Mesothelial cell of epicardium (in vitro differentiated cells): Measurements from ENCODE around the gene ARL4A. TPM values are rescaled to one million over a fixed set of nuclear protein-coding genes. Genes with fewer than 3 reads are reported as not detected.
"Not testable (repeated sequence)": the region's sequence is repeated elsewhere in the genome, so short reads cannot be mapped to it uniquely, and the experiment has no call there.

Experiments used
- DNase-seq, 2 experiments: peaks; one replicate each; pipeline ENCODE4 v3.0.0; 2021; ENCODE audit warnings: low spot score in 2 of 2; ENCODE audit not compliant: unreplicated experiment in 2 of 2
- H3K27ac Mint-ChIP-seq: 2 replicates; pipeline ENCODE4 v1.8.0; 2021; ENCODE audit warnings: mixed read lengths
- H3K27me3 Mint-ChIP-seq: 2 replicates; pipeline ENCODE4 v1.8.0; 2021; ENCODE audit warnings: low read depth, mixed read lengths
- H3K36me3 Mint-ChIP-seq: 2 replicates; pipeline ENCODE4 v1.8.0; 2021; ENCODE audit warnings: mixed read lengths
- H3K4me1 Mint-ChIP-seq: 2 replicates; pipeline ENCODE4 v1.8.0; 2021; ENCODE audit warnings: mixed read lengths
- H3K4me3 Mint-ChIP-seq: 2 replicates; pipeline ENCODE4 v1.8.0; 2021; ENCODE audit warnings: mild to moderate bottlenecking, moderate library complexity, mixed read lengths
- H3K9me3 Mint-ChIP-seq: 2 replicates; pipeline ENCODE4 v1.8.0; 2021; ENCODE audit warnings: mixed read lengths
- total RNA-seq: library from RNA; stranded (reverse); gene quantifications from 3 replicates; pipeline ENCODE4 v1.2.1, GENCODE V29; 2021
- TF ChIP-seq, protein P1 (sequence below): fragments of 200-600 bp; sonication (generic); IDR thresholded peaks from one replicate; pipeline ENCODE4 v1.5.0; 2021; ENCODE audit warnings: antibody characterized with exemption; ENCODE audit not compliant: unreplicated experiment

Gene ARL4A
- total RNA-seq, 1 donor from 2014 or later, result 62.5 TPM

GRCh38 chr7:12648704-12649261 is 38.6 kb upstream of the ARL4A start:
- H3K27ac Mint-ChIP-seq, result peak overlapping the region; percentile 76

DNA sequence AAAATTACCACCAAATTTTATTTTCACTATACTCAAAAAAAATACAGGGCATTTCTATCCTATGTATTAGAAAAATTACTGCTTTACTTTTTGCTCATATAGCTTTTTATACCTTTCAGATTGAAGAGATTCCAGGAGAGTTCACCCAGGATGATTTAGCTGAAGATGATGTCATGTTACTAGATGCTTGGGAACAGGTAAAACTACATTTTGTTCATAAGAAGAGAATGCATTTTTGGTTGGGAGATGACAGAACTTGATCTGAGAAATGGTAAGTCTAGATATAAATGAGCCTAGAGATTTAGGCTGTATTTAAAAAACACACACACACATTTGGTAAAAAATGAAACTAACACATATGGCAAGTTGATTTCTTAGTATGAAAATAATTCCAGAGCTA is 38.1 kb upstream of the ARL4A start:
- no peak for DNase-seq
- H3K27me3 Mint-ChIP-seq, result no peaks in the 10 kb centered on the region
- H3K4me3 Mint-ChIP-seq, result no peak overlapping the region
- peaks cover 63% of the 10 kb centered on the region for H3K4me1 Mint-ChIP-seq
- H3K27ac Mint-ChIP-seq, result peak overlapping the region; percentile 76
- no peaks in the 10 kb centered on the region for H3K36me3 Mint-ChIP-seq
- TF ChIP-seq, protein P1, sequence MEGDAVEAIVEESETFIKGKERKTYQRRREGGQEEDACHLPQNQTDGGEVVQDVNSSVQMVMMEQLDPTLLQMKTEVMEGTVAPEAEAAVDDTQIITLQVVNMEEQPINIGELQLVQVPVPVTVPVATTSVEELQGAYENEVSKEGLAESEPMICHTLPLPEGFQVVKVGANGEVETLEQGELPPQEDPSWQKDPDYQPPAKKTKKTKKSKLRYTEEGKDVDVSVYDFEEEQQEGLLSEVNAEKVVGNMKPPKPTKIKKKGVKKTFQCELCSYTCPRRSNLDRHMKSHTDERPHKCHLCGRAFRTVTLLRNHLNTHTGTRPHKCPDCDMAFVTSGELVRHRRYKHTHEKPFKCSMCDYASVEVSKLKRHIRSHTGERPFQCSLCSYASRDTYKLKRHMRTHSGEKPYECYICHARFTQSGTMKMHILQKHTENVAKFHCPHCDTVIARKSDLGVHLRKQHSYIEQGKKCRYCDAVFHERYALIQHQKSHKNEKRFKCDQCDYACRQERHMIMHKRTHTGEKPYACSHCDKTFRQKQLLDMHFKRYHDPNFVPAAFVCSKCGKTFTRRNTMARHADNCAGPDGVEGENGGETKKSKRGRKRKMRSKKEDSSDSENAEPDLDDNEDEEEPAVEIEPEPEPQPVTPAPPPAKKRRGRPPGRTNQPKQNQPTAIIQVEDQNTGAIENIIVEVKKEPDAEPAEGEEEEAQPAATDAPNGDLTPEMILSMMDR, result no peak
- no peaks in the 10 kb centered on the region for H3K9me3 Mint-ChIP-seq

More at GRCh38 chr7:12648704-12649261, 38.6 kb upstream of the ARL4A start:
- TF ChIP-seq, protein P1, result no peak
- peaks cover 60% of the 10 kb centered on the region for H3K4me1 Mint-ChIP-seq
- no peak for DNase-seq
- no peak overlapping the region for H3K4me3 Mint-ChIP-seq
- H3K9me3 Mint-ChIP-seq, result no peaks in the 10 kb centered on the region
- H3K27me3 Mint-ChIP-seq, result no peaks in the 10 kb centered on the region
- H3K36me3 Mint-ChIP-seq, result no peaks in the 10 kb centered on the region

- Mint-ChIP-seq H3K4me3 (no peak overlapping the region), H3K4me1 (peaks cover 65% of the 10 kb centered on the region), H3K9me3 (peaks cover 3% of the 10 kb centered on the region), H3K27me3 (no peaks in the 10 kb centered on the region), H3K36me3 (no peaks in the 10 kb centered on the region), H3K27ac (peak overlapping the region; percentile 76)
- TF ChIP-seq, protein P1, result no peak
- DNase-seq, result no peak
Measured at GRCh38 chr7:12650080-12650479, 37.4 kb upstream of the ARL4A start.

GRCh38 chr7:12653110-12653509 is 34.3 kb upstream of the ARL4A start:
- Mint-ChIP-seq H3K4me1 (peaks cover 55% of the 10 kb centered on the region), H3K4me3 (no peak overlapping the region), H3K27me3 (no peaks in the 10 kb centered on the region), H3K27ac (peak overlapping the region; percentile 93), H3K9me3 (peaks cover 3% of the 10 kb centered on the region), H3K36me3 (no peaks in the 10 kb centered on the region)
- TF ChIP-seq, protein P1, result no peak
- DNase-seq, result no peak

DNA sequence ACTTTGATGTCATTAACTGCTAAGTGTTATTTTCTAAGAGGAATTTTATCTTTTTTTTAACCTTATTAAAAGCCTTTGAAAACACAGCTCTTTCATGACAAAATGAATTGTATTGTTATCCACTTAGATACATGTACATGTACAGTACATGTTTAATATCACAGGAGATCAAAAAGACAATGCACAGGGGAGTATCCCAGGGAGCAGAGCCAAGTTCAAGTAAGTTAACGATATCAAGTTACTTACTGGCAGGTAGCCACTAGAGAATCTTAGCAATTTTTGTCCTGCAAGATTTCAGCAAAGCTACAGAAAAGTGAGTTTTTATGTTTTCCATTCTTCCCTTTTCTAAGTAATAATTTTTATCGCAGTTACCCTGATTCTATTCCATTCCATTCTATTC is 33.9 kb upstream of the ARL4A start:
- DNase-seq, result no peak
- Mint-ChIP-seq H3K4me3 (no peak overlapping the region), H3K27me3 (no peaks in the 10 kb centered on the region), H3K4me1 (peaks cover 52% of the 10 kb centered on the region), H3K27ac (peak overlapping the region; percentile 93), H3K36me3 (no peaks in the 10 kb centered on the region), H3K9me3 (peaks cover 3% of the 10 kb centered on the region)
- TF ChIP-seq, protein P1, result no peak

- Mint-ChIP-seq H3K27me3 (no peaks in the 10 kb centered on the region), H3K4me1 (peaks cover 36% of the 10 kb centered on the region), H3K27ac (no peak overlapping the region), H3K9me3 (peaks cover 9% of the 10 kb centered on the region), H3K36me3 (peaks cover under 1% of the 10 kb centered on the region), H3K4me3 (no peak overlapping the region)
- TF ChIP-seq, protein P1, result no peak
- no peak for DNase-seq
Measured at GRCh38 chr7:12655161-12655560, 32.3 kb upstream of the ARL4A start.

DNA sequence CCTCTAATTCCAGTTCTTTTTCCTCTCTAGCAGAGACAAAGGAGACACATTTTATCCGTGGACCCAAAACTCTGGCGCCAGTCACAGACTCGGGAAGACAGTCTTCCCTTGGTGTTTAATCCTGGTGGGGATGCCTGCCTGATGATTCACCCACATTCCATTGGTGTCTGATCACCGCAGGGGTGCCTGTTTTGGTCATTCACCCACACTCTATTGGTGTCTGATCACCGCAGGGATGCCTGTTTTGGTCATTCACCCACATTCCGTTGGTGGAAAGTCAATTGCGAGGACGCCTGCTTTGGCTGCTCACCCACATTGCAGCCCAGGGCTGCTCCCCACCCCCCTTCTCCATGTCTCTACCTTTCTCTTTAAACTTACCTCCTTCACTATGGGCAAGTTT is 27.0 kb upstream of the ARL4A start:
- not testable (repeated sequence) for H3K4me3 Mint-ChIP-seq, DNase-seq, H3K36me3 Mint-ChIP-seq, H3K9me3 Mint-ChIP-seq, H3K4me1 Mint-ChIP-seq, H3K27me3 Mint-ChIP-seq
- peak overlapping the region; percentile 39 for H3K27ac Mint-ChIP-seq

GRCh38 chr7:12660986-12661385 is 26.4 kb upstream of the ARL4A start:
- H3K27me3 Mint-ChIP-seq, H3K27ac Mint-ChIP-seq, H3K9me3 Mint-ChIP-seq, H3K4me1 Mint-ChIP-seq, H3K4me3 Mint-ChIP-seq, DNase-seq, H3K36me3 Mint-ChIP-seq: not testable (repeated sequence)
